ENCODE measurements around the gene FRMD4B. TPM values are rescaled to one million over a fixed set of nuclear protein-coding genes. Genes with fewer than 3 reads are reported as not detected.
A peak's percentile ranks its signal among the peaks of the same experiment; 100 is the strongest.

The FRMD4B gene
- under 1 TPM in 5 of 6 experiments, not detected in 1; 0.03 to 0.12 (median 0.07) TPM for total RNA-seq (2021; fragmentation: NEBNext Ultra II Directional; extraction: Animal tissue kit (Norgen Biotek cat#: 25700))
- long read RNA-seq, partial matches to known transcripts, result 1 of 1 reads
- long read RNA-seq, other reads (novel, unspliced or antisense), result 0 of 1 reads

GRCh38 chr3:69385723-69386555, at the start of gene FRMD4B:
Gene FRMD4B (minus strand): TSS chr3:69386088. CDS start chr3:69385989, 99 bp downstream.
- TF ChIP-seq CTCF (IDR thresholded peaks at IDR 0.05), result no peak
- Mint-ChIP-seq H3K27ac (no peak within 1 kb of the TSS), H3K4me3 (peak within 1 kb of the TSS; percentile 14; the same call in 1 of the 2 replicates), H3K9me3 (no peaks in the 10 kb centered on the region), H3K36me3 (ENCODE audit: low read depth) (no peaks in the 10 kb centered on the region), H3K4me1 (ENCODE audit: low read depth) (no peaks in the 10 kb centered on the region), H3K27me3 (ENCODE audit: insufficient read depth) (peaks cover 28% of the 10 kb centered on the region)
- DNase-seq, result no peak

- TF ChIP-seq CTCF (IDR thresholded peaks at IDR 0.05), result no peak
- peaks cover 3% of the 10 kb centered on the region for H3K27me3 Mint-ChIP-seq (ENCODE audit: insufficient read depth)
- peak; percentile 36 for DNase-seq
Observed at GRCh38 chr3:69433969-69434325, 48.1 kb upstream of the FRMD4B start.

GRCh38 chr3:69433121-69433968, 47.5 kb upstream of the FRMD4B start:
- no peak overlapping the region for H3K27ac Mint-ChIP-seq

More at GRCh38 chr3:69433969-69434325, 48.1 kb upstream of the FRMD4B start:
- Mint-ChIP-seq H3K27ac (no peak overlapping the region), H3K4me1 (ENCODE audit: low read depth) (peaks cover 10% of the 10 kb centered on the region), H3K36me3 (ENCODE audit: low read depth) (no peaks in the 10 kb centered on the region), H3K9me3 (no peaks in the 10 kb centered on the region), H3K4me3 (no peak overlapping the region)

GRCh38 chr3:69428657-69429255, 42.9 kb upstream of the FRMD4B start:
- H3K4me3 Mint-ChIP-seq, result no peak overlapping the region
- H3K27ac Mint-ChIP-seq, result no peak overlapping the region
- no peak for DNase-seq
- TF ChIP-seq CTCF (IDR thresholded peaks at IDR 0.05), result no peak
- no peaks in the 10 kb centered on the region for H3K9me3 Mint-ChIP-seq
- peaks cover 2% of the 10 kb centered on the region for H3K27me3 Mint-ChIP-seq (ENCODE audit: insufficient read depth)
- peaks cover 3% of the 10 kb centered on the region for H3K4me1 Mint-ChIP-seq (ENCODE audit: low read depth)
- H3K36me3 Mint-ChIP-seq (ENCODE audit: low read depth), result no peaks in the 10 kb centered on the region

More at GRCh38 chr3:69433121-69433968, 47.5 kb upstream of the FRMD4B start:
- TF ChIP-seq CTCF (IDR thresholded peaks at IDR 0.05), result no peak
- Mint-ChIP-seq H3K4me1 (ENCODE audit: low read depth) (peaks cover 10% of the 10 kb centered on the region), H3K36me3 (ENCODE audit: low read depth) (no peaks in the 10 kb centered on the region), H3K9me3 (no peaks in the 10 kb centered on the region), H3K27me3 (ENCODE audit: insufficient read depth) (peaks cover 3% of the 10 kb centered on the region), H3K4me3 (no peak overlapping the region)
- DNase-seq, result no peak

- TF ChIP-seq CTCF (IDR thresholded peaks at IDR 0.05), result peak; percentile 63
- peaks cover 2% of the 10 kb centered on the region for H3K27me3 Mint-ChIP-seq (ENCODE audit: insufficient read depth)
- H3K9me3 Mint-ChIP-seq, result no peaks in the 10 kb centered on the region
- no peak for DNase-seq
- H3K4me1 Mint-ChIP-seq (ENCODE audit: low read depth), result no peaks in the 10 kb centered on the region
- H3K4me3 Mint-ChIP-seq, result no peak overlapping the region
- no peaks in the 10 kb centered on the region for H3K36me3 Mint-ChIP-seq (ENCODE audit: low read depth)
- no peak overlapping the region for H3K27ac Mint-ChIP-seq
Observed at GRCh38 chr3:69426967-69427304, 41.0 kb upstream of the FRMD4B start.
